Measurements from ENCODE around the gene PABPC3.

The PABPC3 gene

GRCh38 chr13:25095851-25096453 is at the start of gene PABPC3:
Gene PABPC3 (plus strand): TSS chr13:25096136. CDS start chr13:25096199, 63 bp downstream.
- no peak for DNase-seq

- DNase-seq: no peak
These were observed 49.5 kb upstream of the PABPC3 start for GRCh38 chr13:25046274-25046984.

- no peak for DNase-seq
These were observed 48.9 kb upstream of the PABPC3 start for GRCh38 chr13:25046985-25047511.

- DNase-seq: no peak
These were observed 44.9 kb upstream of the PABPC3 start for GRCh38 chr13:25051065-25051464.

- DNase-seq: no peak
These were observed 36.8 kb upstream of the PABPC3 start for GRCh38 chr13:25059166-25059565.

- no peak for DNase-seq
These were observed 36.0 kb upstream of the PABPC3 start for GRCh38 chr13:25059958-25060357.

GRCh38 chr13:25062479-25062878 is 33.5 kb upstream of the PABPC3 start:
- DNase-seq: no peak

- DNase-seq: no peak
These were observed 31.5 kb upstream of the PABPC3 start for GRCh38 chr13:25064396-25064795.

- no peak for DNase-seq
These were observed 29.8 kb upstream of the PABPC3 start for GRCh38 chr13:25065974-25066770.

GRCh38 chr13:25067064-25067463 is 28.9 kb upstream of the PABPC3 start:
- no peak for DNase-seq

- no peak for DNase-seq
These were observed 27.1 kb upstream of the PABPC3 start for GRCh38 chr13:25068810-25069209.

- no peak for DNase-seq
These were observed 26.7 kb upstream of the PABPC3 start for GRCh38 chr13:25069236-25069635.

GRCh38 chr13:25069911-25070310 is 26.0 kb upstream of the PABPC3 start:
- no peak for DNase-seq

GRCh38 chr13:25080773-25081172 is 15.2 kb upstream of the PABPC3 start:
- DNase-seq: no peak

GRCh38 chr13:25084096-25084495 is 11.8 kb upstream of the PABPC3 start:
- no peak for DNase-seq

GRCh38 chr13:25085125-25085742 is 10.7 kb upstream of the PABPC3 start:
- peak; percentile 3 for DNase-seq

GRCh38 chr13:25088562-25089221 is 7.2 kb upstream of the PABPC3 start:
- DNase-seq: no peak

GRCh38 chr13:25097426-25097825 is 1.5 kb downstream of the PABPC3 start:
- DNase-seq: no peak

GRCh38 chr13:25103711-25104110 is 7.8 kb downstream of the PABPC3 start:
- no peak for DNase-seq

- DNase-seq: no peak
These were observed 13.4 kb downstream of the PABPC3 start for GRCh38 chr13:25109341-25109740.

- DNase-seq: no peak
These were observed 15.1 kb downstream of the PABPC3 start for GRCh38 chr13:25110956-25111584.

- no peak for DNase-seq
These were observed 15.6 kb downstream of the PABPC3 start for GRCh38 chr13:25111585-25111956.

Measured in NCI-H1436 (cell line).